Skin of body (tissue), 2 donors: Measurements from ENCODE around the gene FNDC1. TPM values are rescaled to one million over a fixed set of nuclear protein-coding genes. Genes with fewer than 3 reads are reported as not detected.
"Not testable (repeated sequence)": the region's sequence is repeated elsewhere in the genome, so short reads cannot be mapped to it uniquely, and the experiment has no call there.

ENCODE experiments used
- DNase-seq: peaks from one replicate; lab custom pipeline; 2025; lab: John Stamatoyannopoulos, UW
- total RNA-seq: library from RNA; depleted of rRNA; stranded (reverse); fragments of >200 nt; gene quantifications from one replicate; pipeline ENCODE4 v1.2.3, GENCODE V29; 2014

Gene FNDC1
- 59.6 TPM for total RNA-seq

DNA sequence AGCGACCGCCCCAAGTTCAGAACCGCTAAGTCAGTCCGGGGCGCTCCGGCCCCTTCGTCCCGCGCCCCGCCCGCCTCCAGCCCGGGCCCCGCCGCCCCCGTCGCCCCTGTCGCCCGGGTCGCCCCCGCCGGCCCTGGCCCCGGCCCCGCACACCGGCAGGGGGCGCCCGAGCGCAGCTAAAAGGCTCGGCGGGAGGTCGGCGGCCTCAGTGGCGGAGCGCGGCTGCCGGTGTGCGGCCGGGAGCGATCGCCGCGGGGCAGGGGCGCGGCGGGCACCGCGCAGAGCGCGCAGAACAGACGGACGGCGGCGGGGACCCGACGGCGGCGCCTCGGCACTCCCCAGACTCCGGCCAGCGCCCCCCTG is at the start of gene FNDC1:
TSS of gene FNDC1 (plus strand) at position 208 of the 363 bp plus-strand sequence. CDS start 197 bp downstream, outside the sequence.
- DNase-seq = peak; percentile 11

DNA sequence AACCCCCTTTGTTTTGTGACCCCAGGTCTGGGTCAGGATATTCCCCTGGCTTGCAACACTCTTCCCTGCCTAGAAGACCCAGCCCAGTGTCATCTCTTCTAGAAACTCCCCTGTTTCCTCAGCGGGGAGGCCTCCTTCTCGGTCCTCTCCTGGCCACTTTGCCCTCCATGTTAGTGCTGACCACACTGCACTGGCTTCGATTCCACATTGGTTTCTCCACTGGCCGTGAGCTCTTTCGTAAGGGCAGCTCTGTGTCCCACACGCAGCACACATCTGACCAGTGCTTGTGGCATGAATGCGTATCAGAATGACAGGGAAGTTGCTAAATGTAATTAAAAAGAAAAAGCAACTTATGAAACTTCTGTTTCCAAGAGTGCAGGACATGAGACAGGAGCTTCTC is 49.4 kb upstream of the FNDC1 start:
- no peak for DNase-seq

DNA sequence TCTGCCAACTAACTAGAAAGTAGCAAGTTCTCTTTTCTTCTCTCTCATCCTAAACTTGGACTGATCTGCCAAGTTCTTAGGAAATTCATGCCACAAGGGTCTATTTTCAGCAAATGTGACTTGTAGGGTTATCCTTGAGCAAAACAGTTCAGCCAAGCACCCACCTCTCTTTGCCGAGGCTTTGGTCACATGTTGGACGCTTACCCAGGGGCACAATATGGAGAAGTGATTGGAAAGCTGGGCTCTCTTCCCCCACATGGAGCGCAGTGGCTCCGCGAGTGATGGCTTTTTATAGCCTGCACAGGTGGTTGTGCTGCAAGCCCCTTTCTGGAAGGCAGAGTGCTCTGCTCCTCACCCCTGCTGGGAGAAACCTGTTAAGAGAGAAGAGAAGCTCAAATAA is 47.7 kb upstream of the FNDC1 start:
- DNase-seq = no peak

DNA sequence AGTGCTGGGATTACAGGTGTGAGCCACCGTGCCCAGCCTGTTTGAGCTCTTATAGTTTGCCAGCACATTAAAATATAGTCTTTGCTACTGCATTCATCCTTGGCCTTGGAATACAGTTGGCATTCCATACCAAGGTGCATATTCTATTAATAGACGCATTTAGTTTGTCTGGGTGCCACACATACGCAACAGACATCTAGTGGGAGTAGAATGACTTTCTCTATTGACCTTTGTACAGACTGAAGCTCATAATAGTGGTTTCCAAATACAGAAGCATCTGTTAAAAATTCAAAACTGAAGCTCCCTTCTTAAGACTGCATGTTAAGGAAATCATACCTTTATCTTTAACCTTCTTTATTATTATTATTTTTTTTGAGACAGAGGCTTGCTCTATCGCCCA is 46.7 kb upstream of the FNDC1 start:
- DNase-seq = no peak

DNA sequence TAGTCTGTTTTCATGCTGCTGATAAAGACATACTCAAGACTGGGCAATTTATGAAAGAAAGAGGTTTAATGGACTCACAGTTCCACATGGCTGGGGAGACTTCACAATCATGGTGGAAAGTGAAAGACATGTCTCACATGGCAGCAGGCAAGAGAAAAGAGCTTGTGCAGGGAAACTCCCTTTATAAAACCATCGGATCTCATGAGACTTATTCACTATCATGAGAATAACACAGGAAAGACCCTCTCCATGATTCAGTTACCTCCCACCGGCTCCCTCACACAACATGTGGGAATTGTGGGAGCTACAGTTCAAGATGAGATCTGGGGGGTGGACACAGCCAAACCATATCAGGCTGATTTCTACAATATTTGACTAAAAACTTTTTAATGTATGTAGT is 45.4 kb upstream of the FNDC1 start:
- DNase-seq = not testable (repeated sequence)

DNA sequence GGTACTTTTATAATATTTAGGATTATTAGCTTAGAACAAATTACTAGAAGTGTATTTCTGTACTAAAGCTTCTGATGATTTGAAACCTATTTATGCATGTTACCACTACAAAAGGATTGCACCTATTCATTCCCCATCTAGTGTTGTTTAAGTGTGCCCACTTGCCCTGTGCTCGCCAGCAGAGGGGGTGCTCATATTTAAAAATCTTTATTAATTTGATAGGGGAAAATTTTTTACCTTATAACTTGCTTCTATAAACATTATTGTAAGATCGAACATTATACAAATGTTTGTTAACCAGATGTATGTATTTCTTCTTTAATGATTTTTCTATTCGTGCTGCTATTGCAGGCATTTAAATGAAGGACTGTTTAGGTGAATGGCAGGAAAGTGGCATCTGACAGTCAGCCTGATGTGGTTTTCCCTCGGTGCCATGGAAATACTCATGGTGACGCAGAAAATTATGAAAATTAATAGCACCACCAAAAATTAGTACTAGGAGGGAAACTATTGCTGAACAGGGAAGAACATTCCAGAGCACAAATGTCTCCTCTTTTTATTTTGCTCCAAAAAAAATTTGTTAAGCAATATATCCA is 44.1 kb upstream of the FNDC1 start:
- DNase-seq = no peak

DNA sequence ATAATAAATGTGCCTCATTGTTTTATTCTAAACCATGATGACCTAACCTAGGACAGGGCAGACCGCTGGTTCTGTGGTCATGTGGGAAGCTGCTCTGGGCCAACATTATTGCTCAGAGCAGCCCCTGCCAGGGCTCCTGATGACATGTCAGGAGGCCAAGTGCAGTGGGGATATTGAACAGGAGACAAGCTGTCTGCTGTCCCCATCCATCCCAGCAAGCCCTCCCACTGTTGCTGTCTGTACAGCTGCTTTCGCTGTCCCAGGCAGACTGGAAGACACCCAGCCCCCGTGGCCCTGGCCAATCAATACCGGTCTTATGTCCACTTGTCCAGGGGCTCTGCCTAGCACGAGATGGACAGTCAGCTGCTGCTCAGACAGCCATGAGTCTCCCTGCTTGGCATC is 43.2 kb upstream of the FNDC1 start:
- no peak for DNase-seq

DNA sequence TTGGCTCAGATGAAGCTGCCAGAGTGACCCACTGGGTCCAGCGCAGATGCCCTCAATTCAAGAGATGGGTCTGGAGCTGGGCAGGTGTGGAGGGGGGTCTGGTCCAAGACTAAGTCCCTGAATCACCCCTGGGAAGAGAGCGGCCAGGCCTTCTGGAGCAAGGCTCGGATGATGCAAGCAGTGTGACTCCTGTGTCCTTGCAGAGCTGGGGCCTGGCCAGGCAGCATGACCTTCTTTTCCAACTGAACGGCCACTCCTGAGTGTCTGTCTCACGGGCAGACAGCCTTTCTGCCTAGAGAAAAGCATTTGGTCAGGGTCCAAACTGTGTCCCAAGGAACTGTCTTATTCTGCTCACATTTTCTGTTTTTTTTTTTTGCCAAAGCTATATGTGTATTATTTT is 42.6 kb upstream of the FNDC1 start:
- no peak for DNase-seq

DNA sequence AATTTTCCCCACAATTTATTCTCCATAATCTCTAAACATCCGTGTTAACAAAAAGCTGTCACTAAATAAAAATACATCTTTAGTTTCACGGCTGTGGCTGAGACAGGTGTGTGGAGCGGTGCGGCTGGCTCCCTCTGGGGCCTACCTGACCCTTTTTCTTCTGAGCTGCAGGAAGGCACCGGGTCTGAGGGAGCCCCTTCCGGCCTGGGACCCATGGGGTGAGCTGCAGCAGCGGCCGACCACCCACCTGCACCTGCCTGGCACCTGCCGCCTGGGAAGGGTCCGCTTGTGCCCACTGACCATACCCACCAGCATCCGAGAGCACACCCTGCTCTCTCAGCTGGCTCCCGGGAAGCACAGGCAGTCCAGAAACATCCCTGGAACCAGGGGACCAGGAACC is 41.5 kb upstream of the FNDC1 start:
- DNase-seq = no peak

DNA sequence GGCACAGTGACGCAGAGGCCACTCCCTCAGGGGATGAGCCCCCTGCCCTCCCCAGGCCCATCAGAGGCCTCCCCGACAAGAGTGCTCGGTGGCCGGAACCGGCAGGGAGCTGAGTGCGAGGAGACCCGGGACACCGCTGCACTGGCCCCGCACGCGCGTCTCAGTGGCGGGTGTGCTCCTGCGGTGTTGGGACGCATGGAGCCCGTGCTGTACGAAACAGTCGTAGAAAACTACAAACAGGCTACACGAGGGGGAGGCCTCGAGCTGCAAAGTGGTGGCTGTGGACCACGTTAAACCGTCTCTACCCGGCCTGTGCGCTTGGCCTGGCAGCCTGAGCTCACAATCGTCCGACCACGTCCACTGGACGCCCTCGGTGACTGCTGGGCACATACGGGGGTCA is 40.2 kb upstream of the FNDC1 start:
- no peak for DNase-seq

DNA sequence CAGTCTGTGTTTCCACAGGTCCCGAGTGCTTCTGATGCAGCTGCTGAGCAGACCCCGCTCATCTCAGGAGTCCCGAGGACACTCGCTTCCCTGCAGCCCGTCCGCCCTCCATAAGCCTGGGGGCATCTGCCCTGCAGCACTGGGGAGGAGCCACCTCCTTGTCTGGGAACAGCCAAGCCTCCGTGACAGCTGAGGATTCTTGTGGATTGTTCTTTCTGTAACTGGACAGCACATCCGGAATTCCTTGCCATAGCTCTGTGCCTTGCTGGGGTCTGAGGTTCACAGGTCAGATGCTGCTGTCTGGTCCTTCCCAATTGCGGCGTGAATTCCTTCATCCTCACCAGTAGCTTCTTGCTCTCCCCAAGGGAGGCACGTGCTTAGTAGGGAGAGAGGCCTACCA is 38.4 kb upstream of the FNDC1 start:
- no peak for DNase-seq

DNA sequence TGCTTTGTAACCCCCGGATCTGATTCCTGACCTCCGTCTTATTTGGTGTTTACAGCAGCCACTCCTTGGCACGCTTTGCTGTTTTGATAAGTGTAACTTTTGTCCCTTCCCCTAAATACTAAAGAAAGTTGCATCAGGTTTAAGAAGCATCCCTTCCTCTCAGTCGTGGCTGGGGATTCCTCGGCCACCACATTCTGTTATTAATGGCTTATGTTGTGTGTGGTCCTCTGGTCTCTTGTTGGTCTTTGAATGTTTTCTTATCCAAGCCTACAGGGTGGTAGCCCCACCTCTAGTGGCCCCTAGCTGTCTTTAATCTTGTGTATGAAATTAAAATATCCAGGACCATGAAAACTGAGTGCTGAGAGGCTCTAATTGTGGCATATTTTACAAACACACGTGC is 37.5 kb upstream of the FNDC1 start:
- DNase-seq = no peak

DNA sequence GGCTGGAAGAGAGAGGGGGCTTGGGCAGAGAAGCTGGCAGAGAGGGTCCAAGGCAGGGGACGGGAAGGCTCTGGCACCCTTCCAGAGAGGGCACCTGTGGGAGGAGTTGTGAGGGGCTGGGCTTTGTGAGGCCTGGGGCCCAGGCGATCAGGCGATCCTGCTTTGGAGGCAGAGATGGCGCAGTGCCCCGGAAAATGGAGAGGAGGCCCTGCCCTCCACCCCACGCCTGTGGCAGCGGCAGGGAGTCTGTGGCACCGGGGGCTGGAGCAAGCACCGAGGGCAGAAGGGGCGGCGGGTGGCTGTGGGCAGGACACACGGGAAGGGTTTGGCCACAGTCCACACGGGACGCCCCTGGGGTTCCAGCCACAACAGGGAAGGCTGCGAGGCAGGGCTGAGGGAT is 36.5 kb upstream of the FNDC1 start:
- DNase-seq = no peak

DNA sequence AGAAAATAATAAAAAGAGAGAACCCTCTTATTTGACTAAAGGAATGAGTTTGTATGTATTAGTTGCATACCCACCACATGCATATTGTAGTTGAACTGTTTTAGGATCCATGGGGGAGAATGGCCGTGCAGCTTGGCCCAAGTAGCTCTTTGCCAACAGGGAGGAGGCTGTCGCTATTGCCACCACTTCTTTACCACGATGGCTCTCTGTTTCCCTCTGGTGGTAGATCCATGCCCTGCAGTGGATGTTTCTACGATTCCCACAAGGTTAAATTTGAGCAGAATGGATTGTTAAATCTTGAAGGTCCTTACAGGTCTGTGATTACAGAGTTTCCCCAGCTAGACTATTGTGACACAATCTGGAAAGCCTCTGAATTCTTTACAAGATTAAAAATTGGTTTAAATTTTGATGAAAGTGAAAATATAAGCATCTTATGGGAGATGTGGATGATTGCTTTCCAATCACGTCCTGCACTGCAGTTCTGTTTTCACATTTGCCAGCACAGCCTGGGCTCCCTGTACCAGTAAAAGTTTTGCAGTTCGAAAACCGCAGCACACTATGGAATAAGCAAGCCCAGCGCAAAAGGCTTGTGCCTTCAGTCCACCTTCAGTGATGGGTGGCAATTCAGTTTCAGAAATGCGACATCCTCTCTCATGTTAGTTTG is 34.4 kb upstream of the FNDC1 start:
- DNase-seq = peak; percentile 19

DNA sequence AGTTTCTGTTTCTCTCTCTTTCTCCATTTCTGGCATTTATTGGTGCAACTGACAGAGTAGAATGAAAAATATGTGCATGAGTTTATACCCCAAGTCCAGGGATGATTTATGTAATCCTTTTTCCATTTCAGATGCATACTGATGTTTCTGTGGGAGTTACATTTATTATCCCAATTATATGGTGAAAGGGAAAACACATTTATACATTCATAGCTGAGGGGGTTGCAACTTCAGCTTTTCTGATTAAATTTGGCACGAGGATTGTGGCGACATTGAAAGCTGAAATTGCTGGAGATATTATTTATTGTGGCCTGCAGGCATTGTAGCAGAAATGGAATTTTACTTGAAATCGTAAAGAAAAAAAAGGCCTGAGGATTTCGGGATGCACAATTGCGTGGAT is 31.5 kb upstream of the FNDC1 start:
- peak; percentile 78 for DNase-seq

DNA sequence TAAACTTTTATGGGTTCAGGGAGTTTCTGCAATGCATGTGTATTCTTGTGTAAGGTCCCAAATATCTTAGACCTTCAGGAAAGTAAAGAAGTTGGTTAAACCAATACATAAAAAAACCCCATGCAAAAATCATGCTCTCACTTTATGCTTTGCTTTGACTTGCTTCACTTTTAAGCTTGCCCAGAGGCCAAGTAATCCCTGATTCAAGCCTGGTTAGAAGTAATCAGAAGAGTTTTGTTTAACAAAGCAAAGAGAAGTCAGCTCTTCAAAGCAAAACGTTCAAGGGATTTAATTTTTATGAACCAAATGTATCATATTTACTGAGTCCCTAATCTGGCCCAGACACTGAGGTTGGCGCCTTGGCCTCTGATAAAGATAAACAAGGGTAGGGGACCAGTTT is 26.7 kb upstream of the FNDC1 start:
- DNase-seq = no peak

DNA sequence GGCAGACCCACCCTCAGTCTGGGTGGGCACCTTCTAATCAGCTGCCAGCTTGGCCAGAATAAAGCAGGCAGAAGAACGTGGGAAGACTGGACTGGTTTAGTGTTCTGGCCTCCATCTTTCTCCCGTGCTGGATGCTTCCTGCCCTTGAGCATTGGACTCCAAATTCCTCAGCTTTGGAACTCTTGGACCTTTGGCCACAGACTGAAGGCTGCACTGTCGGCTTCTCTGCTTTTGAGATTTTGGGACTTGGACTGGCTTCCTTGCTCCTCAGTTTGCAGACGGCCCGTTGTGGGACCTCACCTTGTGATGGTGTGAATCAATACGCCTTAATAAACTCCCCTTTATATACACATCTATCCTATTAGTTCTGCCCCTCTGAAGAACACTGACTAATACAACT is 20.6 kb upstream of the FNDC1 start:
- DNase-seq = no peak

DNA sequence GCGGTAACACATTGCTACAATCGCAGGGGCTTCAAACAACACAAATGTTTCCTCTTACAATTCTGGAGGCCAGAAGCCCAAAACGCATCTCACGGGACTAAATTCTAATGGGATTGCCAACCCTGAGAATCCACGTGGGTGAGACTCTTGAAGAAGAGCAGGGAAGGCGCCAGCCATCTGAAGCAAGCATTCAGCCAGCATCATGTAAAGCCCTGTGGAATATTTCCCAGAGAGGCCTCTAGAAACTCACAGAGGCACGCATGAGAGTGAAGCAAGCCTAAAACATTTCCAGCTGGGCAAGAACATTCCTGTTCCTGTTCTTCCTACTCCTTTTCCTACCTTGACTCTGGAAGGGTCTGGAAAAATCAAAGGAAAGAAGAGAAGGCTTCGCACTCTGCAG is 19.6 kb upstream of the FNDC1 start:
- peak; percentile 70 for DNase-seq

DNA sequence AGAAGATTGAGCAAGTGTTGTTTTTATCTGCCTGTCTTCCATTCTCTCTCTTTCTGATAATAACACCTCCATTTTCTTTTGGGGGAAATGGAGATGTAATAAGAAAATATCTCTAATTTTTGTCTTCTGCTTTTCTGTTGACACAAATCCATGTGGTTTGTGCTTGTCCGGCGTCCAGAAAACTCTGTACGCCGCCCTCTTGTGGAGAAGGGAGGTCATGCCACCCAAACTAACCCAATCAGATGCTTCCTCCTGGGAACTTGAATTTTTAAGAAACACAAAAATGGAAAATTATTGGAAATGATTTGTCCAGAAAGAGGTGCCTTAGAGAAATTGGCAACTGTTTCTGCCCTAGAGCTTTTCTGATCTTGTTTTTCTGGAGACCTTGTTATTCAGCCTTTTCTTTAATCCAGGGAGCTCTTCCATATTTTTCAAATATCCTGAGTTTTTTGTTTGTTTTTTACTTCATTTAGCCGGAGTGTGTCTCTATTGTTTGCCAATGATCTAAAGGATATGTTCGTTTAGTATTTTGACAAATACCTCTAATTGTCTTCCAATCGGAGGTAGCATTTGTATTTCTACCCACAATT is 17.8 kb upstream of the FNDC1 start:
- peak; percentile 56 for DNase-seq

DNA sequence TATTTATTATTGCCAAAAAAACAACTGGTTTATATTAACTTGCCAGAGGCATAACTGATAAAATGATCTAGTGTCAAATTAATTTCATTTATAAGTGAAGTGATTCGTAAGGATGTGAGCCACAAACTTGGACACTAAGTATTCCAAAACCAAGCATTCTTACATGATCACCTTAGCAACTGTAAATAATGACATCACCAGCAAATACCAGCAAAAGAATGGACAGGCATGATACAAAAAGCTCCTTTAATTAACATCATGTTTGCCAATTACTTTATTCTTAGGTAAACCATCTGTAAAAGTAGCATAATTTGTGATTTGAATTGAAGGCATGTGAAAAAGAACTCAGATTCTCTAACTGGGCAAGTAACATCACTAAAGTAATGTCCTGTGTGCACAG is 17.2 kb upstream of the FNDC1 start:
- peak; percentile 70 for DNase-seq

DNA sequence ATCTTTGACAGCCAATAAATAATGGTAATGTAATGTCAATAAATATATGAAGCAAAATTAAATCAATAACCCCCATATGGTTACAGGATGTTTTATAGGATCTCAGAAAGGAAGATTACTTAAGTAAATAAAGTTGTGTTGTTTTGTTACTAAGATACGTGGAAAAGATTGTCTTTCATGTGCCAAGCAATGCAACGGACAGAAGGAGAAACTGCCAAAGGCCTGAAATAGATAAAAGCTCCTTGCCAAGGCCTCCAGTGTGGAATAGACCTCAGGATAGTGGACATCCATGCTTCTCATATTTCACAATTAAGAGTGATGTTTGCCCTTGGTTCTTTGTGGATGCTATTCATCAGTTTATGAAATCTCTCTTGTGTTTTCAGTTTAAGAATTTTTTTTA is 16.4 kb upstream of the FNDC1 start:
- peak; percentile 72 for DNase-seq

DNA sequence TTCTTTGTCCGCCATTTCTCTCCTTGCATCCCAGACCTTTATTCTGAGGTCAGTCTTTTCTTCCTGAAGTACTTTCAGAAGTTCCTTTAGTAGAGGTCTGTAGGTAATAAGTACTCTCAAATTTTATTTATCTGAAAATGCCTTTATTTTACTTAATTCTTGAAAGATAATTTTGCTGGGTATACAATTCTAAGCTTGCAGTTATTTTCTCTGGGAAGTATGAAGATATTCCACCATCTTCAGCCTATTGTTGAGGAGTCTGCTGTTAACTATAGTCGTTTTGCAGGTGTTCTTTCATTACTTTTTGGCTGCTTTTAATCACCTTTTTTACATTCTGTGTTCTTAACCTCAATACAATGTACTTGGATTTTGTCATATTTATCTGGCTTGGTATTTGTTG is 13.5 kb upstream of the FNDC1 start:
- DNase-seq = no peak

DNA sequence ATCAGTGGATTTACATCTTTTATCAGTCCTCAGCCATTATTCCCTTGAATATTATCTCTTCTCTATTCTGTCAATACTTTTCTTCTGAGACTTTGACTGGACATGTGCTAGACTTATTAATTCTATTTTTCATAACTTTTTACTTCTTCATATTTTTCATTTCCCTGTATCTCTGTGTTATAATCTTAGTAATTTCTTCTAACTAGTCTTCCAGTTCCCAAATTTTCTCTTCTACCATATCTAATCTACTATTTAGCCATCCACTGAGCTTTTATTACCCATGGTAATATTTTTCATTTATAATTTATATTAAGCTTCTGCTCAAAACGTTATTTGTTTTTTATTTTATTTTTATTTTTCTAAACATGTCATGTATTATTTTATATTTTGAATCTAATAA is 13.1 kb upstream of the FNDC1 start:
- no peak for DNase-seq
